Right lobe of liver (tissue), 4 donors: Measurements from ENCODE around the gene SIN3A.

Experiments used
- POLR2A ChIP-seq: fragments of 450-650 bp; IDR thresholded peaks from one replicate; pipeline ENCODE4 v1.6.1; 2017; ENCODE audit warnings: antibody characterized with exemption, mild to moderate bottlenecking
- TF ChIP-seq, protein P1 (sequence below), 4 donors: fragments of 200-600 bp in 3 of 4; fragments of 450-650 bp in 1 of 4; IDR thresholded peaks; one replicate each; pipeline versions ENCODE4 v1.5.1 to v1.8.0; 2016 to 2022; ENCODE audit warnings: antibody characterized with exemption in 4 of 4, mild to moderate bottlenecking in 2 of 4
- donor health status: DM: no; HTN: no; CAD: no.
- donor health status: DM: no; HTN: no; CAD: no.
- donor health status: DM: no; HTN: yes; CAD: no.

DNA sequence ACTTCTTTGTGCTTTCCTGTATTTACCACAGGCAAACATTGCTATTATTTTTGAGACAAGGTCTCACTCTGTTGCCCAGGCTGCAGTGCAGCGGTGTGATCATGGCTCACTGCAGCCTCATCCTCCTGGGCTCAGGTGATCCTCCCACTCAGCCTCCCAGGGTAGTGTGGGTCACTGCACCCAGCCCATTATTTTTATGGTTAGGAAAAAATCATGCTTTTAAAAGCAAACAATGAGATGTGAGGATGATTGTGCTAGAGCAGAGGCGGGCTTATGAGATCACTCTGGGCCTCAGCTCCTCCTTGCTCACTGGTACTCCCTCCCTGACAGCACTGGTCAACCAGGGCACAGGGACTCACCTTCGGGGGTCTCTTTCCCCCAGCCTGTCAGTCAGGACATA is 85.3 kb downstream of the SIN3A start:
- TF ChIP-seq, protein P1, sequence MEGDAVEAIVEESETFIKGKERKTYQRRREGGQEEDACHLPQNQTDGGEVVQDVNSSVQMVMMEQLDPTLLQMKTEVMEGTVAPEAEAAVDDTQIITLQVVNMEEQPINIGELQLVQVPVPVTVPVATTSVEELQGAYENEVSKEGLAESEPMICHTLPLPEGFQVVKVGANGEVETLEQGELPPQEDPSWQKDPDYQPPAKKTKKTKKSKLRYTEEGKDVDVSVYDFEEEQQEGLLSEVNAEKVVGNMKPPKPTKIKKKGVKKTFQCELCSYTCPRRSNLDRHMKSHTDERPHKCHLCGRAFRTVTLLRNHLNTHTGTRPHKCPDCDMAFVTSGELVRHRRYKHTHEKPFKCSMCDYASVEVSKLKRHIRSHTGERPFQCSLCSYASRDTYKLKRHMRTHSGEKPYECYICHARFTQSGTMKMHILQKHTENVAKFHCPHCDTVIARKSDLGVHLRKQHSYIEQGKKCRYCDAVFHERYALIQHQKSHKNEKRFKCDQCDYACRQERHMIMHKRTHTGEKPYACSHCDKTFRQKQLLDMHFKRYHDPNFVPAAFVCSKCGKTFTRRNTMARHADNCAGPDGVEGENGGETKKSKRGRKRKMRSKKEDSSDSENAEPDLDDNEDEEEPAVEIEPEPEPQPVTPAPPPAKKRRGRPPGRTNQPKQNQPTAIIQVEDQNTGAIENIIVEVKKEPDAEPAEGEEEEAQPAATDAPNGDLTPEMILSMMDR (IDR thresholded peaks at IDR 0.05): no peak
- TF ChIP-seq POLR2A: no peak
